Pancreas (tissue), 10 donors: ENCODE measurements around the gene ZMIZ1. TPM values are rescaled to one million over a fixed set of nuclear protein-coding genes. Genes with fewer than 3 reads are reported as not detected.

Experiments used
- ATAC-seq, 4 donors: fragments of 200-7000 bp; cut with Tn5 transposase; one replicate each; pipeline versions ENCODE4 v1.8.0 to v1.9.1; 2020; ENCODE audit warnings: mild to moderate bottlenecking in 4 of 4, moderate library complexity in 4 of 4
- DNase-seq, 6 donors: peaks; one replicate each; pipeline ENCODE4 v3.0.0-alpha.2; 2020
- FAIRE-seq: peaks from 2 replicates; lab custom pipeline; 2012; peaks lifted over from hg19 to GRCh38; lab: Jason Lieb, UNC
- H3K27ac ChIP-seq, 4 donors: fragments of 200-600 bp; sonication (generic); 1 replicate in 3 of 4; 2 replicates in 1 of 4; pipeline versions ENCODE4 v1.5.0 to v1.8.0; 2020
- H3K27me3 ChIP-seq, 4 donors: fragments of 200-600 bp; one replicate each; pipeline ENCODE4 v1.8.0; 2021
- H3K36me3 ChIP-seq, 3 donors: fragments of 200-600 bp; sonication (generic) in 1 of 3; one replicate each; pipeline versions ENCODE4 v1.5.0 to v1.8.0; 2020 to 2021
- H3K4me1 ChIP-seq, 3 donors: fragments of 200-600 bp; one replicate each; pipeline ENCODE4 v1.8.0; 2021
- H3K4me3 ChIP-seq, 4 donors: fragments of 200-600 bp; sonication (generic) in 2 of 4; one replicate each; pipeline versions ENCODE4 v1.5.0 to v1.8.0; 2020 to 2021
- H3K9me3 ChIP-seq, 4 donors: fragments of 200-600 bp; one replicate each; pipeline ENCODE4 v1.8.0; 2021
- WGBS, 2 donors: extraction: QIAGEN DNeasy Blood & Tissue Kit; methylation state at CpG; one replicate each; pipeline ENCODE4 v1.1.7; 2013; 5-methylcytosine and 5-hydroxymethylcytosine counted together
- intact Hi-C, 3 donors: fragments of 100-400 bp; cut with DNase I; formaldehyde crosslinking; loops; one replicate each; pipeline versions ENCODE4 v1.11.1 to v1.14.2; 2022
- polyA plus RNA-seq, 2 donors: library from polyadenylated mRNA; stranded (reverse); fragments of 200-250 nt; gene quantifications; one replicate each; pipeline ENCODE4 v1.2.3, GENCODE V29; 2013
- total RNA-seq, 6 donors: library from RNA; stranded (reverse); fragmentation: NEBNext Ultra II Directional in 4 of 6; extraction: Animal tissue kit (Norgen Biotek cat#: 25700) in 4 of 6; gene quantifications; one replicate each; pipeline versions ENCODE4 v1.2.1 to v1.2.4, GENCODE V29; 2021 to 2023
- TF ChIP-seq, protein P1 (sequence below), 4 donors: fragments of 200-600 bp; sonication (generic) in 3 of 4; IDR thresholded peaks; one replicate each; pipeline versions ENCODE4 v1.5.0 to v1.8.0; 2021; ENCODE audit warnings: antibody characterized with exemption in 4 of 4
- donor health status: healthy with polysubstance abuse.
- donor health status: DM: no; HTN: no; CAD: no; lungs with moderate emphysema.
- donor health status: DM: no; HTN: no; CAD: no.
- donor health status: control.
- donor health status: control.
- donor health status: Bipolar disorder and iron deficiency.
- donor health status: DM: yes; HTN: yes; CAD: no.
- donor health status: DM: no; HTN: no; CAD: no.
- donor health status: DM: no; HTN: no; CAD: no.
- donor health status: DM: yes; HTN: yes; CAD: no.

The ZMIZ1 gene
- total and polyA plus RNA-seq, 8 donors: 14.5 to 45.0 (median 21.9) TPM

DNA sequence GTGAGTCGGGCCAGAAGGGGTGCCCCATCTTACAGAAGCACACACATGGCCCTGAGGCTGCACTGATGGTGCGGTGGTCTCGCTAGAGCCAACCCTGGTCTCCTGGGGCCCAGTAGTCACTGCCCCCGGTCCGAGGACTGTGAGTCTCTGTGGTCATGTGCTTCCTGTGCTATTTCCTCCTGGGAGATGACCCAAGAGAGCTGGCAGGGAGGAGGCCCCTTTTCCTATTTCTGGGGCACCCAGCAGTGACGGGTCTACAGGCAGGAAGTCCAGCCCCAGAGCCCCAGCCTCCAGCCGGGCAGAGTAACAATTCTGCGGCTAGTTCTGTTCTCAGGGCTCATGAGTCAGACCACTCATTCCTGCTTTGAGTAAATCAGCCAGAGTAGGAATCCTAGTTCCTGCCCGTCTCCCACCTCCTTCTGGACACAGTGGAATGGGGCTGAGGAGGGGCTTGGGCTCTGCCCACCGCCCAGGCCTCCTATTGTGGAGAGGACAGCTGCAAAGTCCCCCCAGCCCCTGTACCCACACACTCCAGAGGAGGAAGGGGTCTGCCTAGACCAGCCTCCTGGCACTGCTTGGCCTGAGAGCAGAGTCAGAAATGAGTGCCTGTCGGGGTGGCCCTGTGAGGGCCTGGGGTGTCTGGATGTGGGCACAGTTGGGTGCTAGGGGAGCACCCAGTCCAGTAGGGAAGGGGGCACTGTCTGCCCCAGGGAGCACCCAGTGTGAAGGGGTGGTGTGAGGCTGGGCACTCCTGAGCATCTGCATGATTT is 198.0 kb downstream of the ZMIZ1 start:
- peak in 1 of 6 donors; percentile 63 for DNase-seq

DNA sequence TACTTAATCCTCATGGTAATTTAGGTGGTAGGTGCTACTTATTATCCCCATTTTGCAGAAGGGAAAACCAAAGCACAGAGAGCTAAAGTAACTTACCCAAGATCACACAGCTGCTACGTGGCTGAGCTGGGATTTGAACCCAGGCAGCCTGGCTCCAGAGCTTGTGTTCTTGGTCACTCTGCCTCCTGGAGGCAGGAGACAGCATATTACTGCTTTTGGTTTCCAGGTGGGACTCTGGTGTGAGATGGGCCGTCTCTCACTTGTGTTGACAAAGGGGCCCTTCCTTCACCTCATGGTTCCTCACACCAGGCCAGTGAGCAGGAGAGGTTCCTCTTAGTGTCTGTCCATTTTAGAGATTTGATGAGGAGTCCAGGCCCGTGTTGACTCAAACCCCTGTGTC is 198.7 kb downstream of the ZMIZ1 start:
- Histone ChIP-seq H3K27ac (peak overlapping the region in 2 of 4 donors; percentile 59 to 61), H3K36me3 (no peaks in the 10 kb centered on the region), H3K4me3 (no peak overlapping the region), H3K27me3 (no peaks in the 10 kb centered on the region), H3K4me1 (peaks cover 0 to 7% (median 0%) of the 10 kb centered on the region in 3 donors), H3K9me3 (no peaks in the 10 kb centered on the region)
- FAIRE-seq: no peak
- ATAC-seq: no peak
- intact Hi-C loops: no loop called here
- TF ChIP-seq, protein P1, sequence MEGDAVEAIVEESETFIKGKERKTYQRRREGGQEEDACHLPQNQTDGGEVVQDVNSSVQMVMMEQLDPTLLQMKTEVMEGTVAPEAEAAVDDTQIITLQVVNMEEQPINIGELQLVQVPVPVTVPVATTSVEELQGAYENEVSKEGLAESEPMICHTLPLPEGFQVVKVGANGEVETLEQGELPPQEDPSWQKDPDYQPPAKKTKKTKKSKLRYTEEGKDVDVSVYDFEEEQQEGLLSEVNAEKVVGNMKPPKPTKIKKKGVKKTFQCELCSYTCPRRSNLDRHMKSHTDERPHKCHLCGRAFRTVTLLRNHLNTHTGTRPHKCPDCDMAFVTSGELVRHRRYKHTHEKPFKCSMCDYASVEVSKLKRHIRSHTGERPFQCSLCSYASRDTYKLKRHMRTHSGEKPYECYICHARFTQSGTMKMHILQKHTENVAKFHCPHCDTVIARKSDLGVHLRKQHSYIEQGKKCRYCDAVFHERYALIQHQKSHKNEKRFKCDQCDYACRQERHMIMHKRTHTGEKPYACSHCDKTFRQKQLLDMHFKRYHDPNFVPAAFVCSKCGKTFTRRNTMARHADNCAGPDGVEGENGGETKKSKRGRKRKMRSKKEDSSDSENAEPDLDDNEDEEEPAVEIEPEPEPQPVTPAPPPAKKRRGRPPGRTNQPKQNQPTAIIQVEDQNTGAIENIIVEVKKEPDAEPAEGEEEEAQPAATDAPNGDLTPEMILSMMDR (IDR thresholded peaks at IDR 0.05): no peak
- 77 to 88% methylated on average over 3 of the region's 3 CpGs for WGBS, 2 donors
- DNase-seq: no peak

More for the DNA sequence above, 198.0 kb downstream of the ZMIZ1 start:
- H3K9me3 ChIP-seq: no peaks in the 10 kb centered on the region
- H3K4me1 ChIP-seq: peaks cover 0 to 7% (median 0%) of the 10 kb centered on the region in 3 donors
- WGBS, 2 donors: 72 to 80% methylated on average over 11 of the region's 11 CpGs
- no peaks in the 10 kb centered on the region for H3K27me3 ChIP-seq
- peak overlapping the region in 2 of 4 donors; percentile 59 to 61 for H3K27ac ChIP-seq
- peak in 3 of 4 donors; percentile 22 to 60 (median 59) for ATAC-seq
- no peak for FAIRE-seq
- intact Hi-C loops: no loop called here
- H3K36me3 ChIP-seq: no peaks in the 10 kb centered on the region
- TF ChIP-seq, protein P1 (IDR thresholded peaks at IDR 0.05): no peak
- H3K4me3 ChIP-seq: no peak overlapping the region

DNA sequence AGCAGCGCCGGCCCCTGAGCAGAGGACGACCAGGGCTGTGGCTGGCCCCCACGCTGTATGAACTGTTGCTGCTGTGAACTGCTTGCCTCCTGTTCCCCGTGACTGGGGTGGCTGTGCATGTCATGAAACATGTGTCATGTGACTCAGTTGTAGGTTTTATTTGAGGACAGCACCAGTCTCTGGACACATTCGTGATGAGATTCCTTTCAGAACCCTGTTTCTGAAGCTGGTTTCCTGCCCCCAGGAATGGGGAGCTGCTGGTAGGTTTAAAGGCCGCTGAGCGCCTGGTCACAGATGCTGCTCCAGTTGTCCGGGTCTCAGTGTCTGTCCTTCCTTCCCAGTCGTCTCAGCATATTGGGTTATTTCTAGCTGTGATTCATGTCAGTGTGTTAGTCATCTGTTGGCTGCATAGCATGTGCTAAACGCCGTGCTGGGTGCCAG is 199.4 kb downstream of the ZMIZ1 start:
- Histone ChIP-seq H3K36me3 (no peaks in the 10 kb centered on the region), H3K27ac (peak overlapping the region in 1 of 4 donors; percentile 61), H3K4me3 (no peak overlapping the region), H3K9me3 (no peaks in the 10 kb centered on the region), H3K4me1 (peaks cover 0 to 7% (median 0%) of the 10 kb centered on the region in 3 donors), H3K27me3 (no peaks in the 10 kb centered on the region)
- TF ChIP-seq, protein P1 (IDR thresholded peaks at IDR 0.05): no peak
- intact Hi-C loops: no loop called here
- FAIRE-seq (no peak), DNase-seq (no peak), ATAC-seq (no peak)
- WGBS, 2 donors: 87 to 89% methylated on average over 12 of the region's 12 CpGs

DNA sequence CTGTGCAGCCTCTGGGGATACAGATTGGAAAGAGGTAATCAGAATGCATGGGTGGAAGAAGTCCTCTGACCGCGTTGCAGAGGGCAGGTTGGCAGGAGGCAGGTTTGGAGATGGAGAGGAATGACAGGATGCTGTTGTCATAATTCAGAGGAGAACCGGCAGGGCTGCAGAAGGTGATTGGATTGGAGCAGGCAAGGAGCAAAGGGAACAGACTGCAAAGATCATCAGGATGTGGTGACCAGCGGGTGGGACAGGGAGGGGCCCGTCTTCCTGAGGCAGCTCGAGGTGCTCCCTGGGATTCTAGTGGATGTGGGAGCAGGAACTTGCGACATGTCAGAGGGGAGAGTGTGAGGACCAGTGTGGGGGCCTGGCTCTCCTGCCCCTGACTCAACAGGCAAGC is 200.0 kb downstream of the ZMIZ1 start:
- WGBS, 2 donors: 84 to 90% methylated on average over 7 of the region's 7 CpGs
- Histone ChIP-seq H3K4me3 (no peak overlapping the region), H3K9me3 (no peaks in the 10 kb centered on the region), H3K4me1 (peaks cover 0 to 12% (median 2%) of the 10 kb centered on the region in 3 donors), H3K27me3 (no peaks in the 10 kb centered on the region), H3K36me3 (no peaks in the 10 kb centered on the region), H3K27ac (no peak overlapping the region)
- intact Hi-C loops: no loop called here
- ATAC-seq (no peak), FAIRE-seq (no peak), DNase-seq (no peak)
- TF ChIP-seq, protein P1 (IDR thresholded peaks at IDR 0.05): no peak

DNA sequence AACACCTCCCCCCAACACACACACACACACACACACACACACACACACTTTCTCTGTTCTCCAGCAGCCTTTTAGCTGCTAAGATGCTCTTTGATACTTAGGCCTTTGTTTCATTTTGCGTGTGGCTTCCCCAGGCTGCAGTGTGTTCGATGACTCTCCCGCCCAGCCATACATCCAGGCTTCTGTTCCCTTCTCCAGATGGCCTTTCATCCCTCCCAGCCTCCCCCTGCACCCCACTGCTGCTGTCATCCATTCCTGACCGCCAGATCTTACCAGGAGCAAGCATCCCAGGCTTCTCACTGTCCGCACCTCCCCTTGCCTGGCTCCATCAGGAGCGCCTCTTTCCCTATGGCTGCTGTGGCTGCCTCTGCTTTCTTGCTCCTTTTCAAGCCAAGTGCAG is 200.7 kb downstream of the ZMIZ1 start:
- H3K27ac ChIP-seq: no peak overlapping the region
- intact Hi-C loops: no loop called here
- H3K4me3 ChIP-seq: no peak overlapping the region

More for the DNA sequence above, 200.7 kb downstream of the ZMIZ1 start:
- Histone ChIP-seq H3K36me3 (no peaks in the 10 kb centered on the region), H3K9me3 (no peaks in the 10 kb centered on the region), H3K27me3 (no peaks in the 10 kb centered on the region), H3K4me1 (peaks cover 0 to 15% (median 9%) of the 10 kb centered on the region in 3 donors)
- ATAC-seq (no peak), DNase-seq (no peak), FAIRE-seq (no peak)
- TF ChIP-seq, protein P1 (IDR thresholded peaks at IDR 0.05): no peak
- WGBS, 2 donors: 96 to 98% methylated on average over 6 of the region's 6 CpGs
